DMS 273 treated with DMSO at 0.1 percent for 48 hours (cell line): ENCODE data around the gene PHLPP1.

ENCODE experiments used
- DNase-seq: peaks from one replicate; lab custom pipeline; 2025; lab: John Stamatoyannopoulos, UW

Gene PHLPP1

DNA sequence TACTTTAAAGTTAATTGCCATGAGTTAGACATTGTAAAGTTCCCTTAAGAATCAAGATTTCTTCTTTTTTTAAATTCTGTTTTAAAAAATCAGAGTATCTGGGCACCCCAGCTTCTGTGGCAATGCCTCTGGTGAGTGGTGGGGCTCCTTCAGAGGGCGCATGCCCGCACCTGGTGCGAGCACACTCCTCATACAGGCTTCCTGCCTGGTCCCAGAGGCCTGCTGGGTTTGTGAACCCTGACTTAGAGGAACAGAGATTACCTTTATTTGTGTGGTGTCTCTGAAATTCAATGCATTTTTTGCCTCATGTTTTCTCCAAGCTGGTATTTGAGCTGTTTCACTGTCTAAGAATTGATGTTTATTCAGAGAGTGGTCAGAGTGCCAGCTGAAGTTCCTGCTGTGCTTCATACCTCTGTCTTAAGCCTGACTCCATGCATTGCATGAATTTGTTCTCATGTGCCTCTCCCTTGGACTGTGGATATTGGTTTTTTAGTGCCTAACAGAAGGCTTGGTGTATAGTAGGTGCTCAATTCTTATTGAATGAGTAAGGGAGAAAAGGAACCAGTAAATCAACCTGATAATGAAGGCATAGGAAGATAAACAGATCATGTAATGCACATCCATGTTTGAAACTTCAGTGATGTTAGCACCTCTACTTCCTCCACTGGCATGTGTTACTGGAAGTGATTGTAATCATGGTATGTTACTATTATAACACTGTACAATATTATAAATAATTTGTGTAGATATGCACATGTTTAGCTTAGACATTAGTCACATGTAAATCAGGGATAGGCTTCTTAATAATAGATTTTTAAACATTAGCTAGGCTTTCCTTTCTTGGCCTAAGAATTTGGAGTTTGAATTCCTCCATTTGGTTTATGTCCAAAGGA is 29.0 kb downstream of the PHLPP1 start:
- no peak for DNase-seq

- no peak for DNase-seq
Measured at GRCh38 chr18:62745089-62745751, 29.9 kb downstream of the PHLPP1 start.

DNA sequence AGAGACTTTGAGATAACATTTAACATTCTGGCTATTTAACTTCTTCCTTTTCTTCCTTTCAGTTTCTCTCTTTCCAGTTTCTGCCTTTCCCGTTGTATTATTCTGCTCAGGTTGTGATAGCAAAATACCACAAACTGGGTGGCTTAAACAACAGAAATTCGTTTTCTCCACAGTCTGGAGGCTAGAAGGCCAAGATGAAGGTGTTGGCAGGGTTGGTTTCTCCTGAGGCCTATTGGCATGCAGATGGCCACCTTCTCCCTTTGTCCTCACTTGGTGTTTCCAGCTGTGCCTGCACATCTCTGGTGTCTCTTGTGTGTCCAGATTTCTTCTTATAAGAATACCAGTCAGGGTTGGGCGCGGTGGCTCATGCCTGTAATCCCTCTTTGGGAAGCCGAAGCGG is 34.0 kb downstream of the PHLPP1 start:
- DNase-seq = no peak

DNA sequence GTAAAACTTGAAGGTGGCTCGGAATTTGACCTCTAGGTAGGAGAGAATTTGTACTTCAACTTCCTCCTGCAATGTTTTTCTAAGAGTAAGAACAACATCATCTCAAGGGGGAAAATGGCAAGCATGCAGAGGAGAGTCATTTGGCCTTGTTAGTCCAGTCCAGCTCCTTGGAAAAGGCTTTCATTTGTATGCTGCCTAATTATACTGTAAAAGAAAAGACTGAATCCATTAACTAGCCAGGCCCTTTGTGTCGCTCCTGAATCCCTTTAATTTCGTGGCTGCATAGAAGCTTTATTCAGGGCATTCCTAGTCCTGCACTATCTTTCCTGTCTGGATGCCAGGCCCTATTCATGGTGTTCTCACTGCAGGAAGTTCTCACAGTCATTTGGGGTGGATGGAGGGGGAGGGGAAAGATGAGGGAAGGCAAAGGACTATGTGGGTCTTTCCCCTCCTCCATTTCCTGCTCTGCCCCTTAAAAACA is 36.0 kb downstream of the PHLPP1 start:
- no peak for DNase-seq

DNA sequence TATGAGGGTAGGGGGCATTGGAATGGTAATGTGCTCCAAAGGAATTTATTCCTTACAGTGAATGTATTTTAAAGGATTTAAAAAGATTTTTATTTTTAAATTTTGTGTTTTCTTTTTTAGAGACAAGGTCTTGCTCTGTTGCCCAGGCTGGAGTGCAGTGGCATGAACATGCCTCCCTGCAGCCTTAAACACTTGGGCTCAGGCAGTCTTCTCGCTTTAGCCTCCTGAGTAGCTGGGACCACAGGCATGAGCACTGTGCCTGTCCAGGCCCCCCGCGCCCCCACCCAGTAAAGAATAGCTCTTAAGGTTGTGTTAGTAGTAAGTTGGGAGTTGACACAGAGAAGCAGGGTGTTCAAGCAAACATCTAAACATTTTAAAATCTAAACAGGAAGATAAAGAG is 36.6 kb downstream of the PHLPP1 start:
- DNase-seq = no peak

- DNase-seq = no peak
Measured at GRCh38 chr18:62754026-62754425, 38.7 kb downstream of the PHLPP1 start.

DNA sequence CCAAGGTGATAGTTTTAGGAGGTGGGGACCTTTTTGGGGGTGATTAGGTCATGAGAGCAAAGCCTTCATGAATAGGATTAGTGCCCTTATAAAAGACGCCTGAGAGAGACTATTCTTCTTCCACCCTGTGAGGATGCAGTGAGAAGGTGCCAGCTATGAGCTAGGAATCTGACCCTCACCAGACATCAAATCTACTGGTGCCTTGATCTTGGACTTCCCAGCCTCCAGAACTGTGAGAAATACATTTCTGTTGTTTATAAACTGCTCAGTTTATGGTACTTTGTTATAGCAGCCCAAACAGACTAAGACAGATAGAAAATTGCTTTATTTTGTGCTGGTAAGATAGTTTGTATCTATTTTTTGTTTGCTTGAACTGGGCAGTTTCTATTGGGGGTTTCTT is 40.1 kb downstream of the PHLPP1 start:
- DNase-seq = no peak

GRCh38 chr18:62755946-62756345 is 40.6 kb downstream of the PHLPP1 start:
- DNase-seq = no peak

DNA sequence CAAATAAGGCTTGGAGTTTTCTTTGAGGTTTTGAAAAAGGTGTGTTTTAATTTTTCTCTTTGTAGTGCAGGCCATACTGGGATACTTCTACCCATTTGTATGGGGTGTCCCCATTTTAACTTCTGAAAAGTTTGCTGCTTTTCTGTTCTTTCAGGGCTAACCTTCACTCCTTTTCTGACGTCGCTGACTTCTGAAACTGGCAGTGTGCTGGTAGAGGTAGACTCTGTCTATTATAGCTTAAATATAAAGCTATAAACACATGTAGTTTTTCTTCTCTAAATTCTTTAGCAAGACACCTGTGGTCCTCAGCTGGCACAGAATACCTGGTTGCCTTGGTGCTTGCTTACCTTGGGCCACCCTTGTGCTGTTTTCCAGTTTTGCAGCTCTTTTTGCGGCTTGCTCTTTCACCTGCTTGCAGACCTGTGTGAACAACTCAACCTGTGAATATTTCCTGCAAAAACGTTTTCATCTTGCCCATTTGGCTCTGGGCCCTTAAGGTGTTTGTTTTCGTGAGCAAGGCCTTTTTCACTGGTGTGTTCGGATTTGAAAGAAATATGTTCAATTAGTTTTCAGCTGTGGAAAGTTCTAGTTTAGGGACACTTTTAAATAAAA is 42.2 kb downstream of the PHLPP1 start:
- no peak for DNase-seq

DNA sequence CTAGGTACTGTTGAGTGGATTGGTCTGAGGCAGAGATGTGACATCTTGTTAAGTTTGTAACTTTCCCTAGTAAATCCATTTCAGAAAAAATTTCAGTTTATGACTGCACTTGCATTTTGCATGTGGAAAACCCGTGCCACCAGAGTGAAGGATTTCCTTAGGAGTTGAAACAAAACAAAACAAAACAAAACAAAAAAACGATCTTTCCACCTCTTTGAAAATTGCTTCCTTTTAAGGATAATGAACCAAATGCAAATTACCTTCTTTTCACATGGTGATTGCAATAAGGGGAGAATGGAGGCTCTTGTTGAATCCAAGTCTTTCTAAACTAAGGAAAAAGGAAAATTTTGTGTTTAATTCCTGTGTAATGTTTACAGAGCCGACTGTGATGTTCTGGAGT is 43.2 kb downstream of the PHLPP1 start:
- no peak for DNase-seq

DNA sequence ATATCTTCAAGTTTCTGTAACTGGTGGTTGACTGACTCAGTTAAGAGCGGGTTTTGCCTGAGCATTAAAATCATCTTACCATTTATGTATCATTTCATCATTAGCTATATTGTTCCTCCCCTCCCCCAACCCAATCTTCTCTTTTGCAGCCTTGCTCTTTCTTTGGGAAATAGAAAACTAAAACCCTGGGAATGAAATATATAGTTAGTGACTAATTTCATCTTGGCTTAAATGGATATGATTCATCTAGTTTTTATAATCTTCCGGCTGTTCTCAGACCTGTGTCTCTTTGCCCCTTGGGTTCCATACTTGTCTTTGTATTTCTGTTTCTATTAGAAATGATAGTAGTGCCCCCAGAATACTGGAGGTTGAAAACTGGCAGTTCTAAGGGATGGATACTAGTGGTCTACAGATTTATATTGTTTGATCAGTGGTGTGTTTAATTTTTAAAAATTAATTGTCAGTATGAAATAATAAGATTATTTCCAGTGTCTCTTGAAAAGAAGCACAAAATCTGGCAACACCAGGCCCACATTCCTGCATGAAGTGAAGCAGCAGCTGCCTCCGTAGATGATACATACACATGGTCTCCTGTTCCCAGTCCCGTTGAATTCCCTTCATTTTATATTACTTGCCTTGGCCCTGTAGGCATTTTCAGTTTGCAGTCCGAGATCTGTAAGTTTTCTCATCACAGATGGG is 44.5 kb downstream of the PHLPP1 start:
- DNase-seq = no peak

DNA sequence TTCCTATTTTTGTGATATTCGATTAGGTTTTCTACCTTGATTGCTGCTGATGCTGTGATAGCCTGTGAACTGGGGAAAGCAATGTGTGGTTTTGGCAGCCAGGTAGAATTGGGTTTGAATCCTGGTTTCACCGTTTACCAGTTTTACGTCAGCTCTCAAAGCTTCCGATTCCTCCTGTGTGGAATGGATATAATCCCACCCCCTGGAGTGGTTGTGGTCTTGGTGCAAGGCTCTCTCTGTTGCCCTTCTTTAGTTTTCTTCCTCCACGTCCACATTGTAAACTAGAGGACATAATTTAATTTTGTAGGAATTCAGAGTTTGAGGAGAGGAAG is 45.0 kb downstream of the PHLPP1 start:
- DNase-seq = no peak

DNA sequence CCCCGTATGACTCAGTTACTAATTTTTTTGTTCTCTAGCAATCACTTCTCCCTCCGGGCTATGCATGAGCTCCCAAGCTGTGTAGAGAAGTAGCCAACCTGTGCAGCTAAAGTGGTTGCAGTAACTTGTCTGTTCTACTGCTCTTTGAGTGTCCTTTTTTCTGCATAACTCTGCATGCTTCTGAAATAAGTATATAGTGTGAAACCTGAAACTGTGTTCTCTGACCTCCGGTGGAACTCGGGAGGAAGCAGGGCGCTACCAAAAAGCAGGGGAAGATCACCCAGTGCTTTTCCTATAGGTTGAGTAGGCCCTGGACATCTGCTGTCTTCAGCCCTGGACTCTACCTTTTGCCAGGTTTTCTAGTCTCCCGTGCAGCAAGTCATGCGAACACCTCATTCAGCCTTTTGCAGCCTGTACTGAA is 47.8 kb downstream of the PHLPP1 start:
- no peak for DNase-seq

GRCh38 chr18:62766266-62766665 is 50.9 kb downstream of the PHLPP1 start:
- DNase-seq = no peak

DNA sequence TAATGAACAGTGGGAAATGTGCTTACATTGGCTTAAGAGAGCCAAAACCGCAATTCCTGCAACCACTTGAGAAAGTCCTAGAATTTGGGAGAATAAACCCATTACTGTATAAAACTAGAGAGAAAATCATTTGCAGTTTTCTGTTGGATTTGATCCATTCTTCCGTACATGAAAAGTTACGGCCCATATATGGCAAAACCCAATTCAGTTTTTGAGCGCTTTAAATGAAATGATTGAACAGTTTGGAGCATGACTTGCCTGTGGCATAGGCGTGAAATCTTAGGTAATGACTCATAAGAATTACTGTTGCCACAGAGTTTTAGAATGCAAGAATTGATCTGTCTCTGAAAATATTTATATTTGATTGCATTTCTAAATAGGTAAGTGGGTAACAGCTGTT is 52.0 kb downstream of the PHLPP1 start:
- DNase-seq = no peak

GRCh38 chr18:62767836-62768557 is 52.7 kb downstream of the PHLPP1 start:
- DNase-seq = no peak

GRCh38 chr18:62768558-62768943 is 53.2 kb downstream of the PHLPP1 start:
- no peak for DNase-seq

- no peak for DNase-seq
Measured at GRCh38 chr18:62769216-62769615, 53.9 kb downstream of the PHLPP1 start.

DNA sequence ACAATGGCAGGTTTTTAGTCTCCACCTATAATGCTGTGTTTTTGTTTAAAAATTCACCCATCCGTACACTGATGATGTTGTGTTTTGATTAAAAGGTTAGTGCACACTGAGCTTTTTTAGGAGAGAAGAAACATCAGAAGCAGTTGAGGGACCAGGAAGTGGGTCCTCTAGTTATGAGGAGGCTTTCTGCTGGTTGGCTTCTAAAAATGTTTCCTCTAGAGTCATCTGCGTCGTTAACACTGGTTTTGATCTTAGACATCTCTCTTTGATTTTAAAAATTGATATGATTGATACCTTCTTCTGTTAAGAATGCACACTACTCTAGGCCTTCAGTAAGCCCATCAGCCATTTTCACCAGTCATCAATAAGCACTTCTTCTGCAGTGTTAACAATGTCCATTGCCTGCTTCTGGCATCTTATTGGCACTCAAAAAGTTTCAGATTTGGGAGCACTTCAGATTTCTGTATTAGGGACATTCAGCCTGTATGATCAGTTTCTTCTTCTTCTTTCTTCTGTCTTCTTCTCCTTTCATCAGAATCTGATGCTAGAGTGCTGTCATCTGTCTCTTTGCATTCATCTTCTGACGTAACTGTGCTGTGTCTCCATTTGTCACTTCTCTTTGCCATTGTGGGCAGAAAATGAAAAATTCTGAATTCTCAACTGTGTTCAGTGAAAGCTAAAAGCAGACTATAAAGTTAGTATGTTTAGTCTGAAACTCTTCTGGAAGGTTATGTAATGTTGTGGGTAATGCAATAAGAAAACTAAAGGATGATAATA is 56.3 kb downstream of the PHLPP1 start:
- DNase-seq = no peak

DNA sequence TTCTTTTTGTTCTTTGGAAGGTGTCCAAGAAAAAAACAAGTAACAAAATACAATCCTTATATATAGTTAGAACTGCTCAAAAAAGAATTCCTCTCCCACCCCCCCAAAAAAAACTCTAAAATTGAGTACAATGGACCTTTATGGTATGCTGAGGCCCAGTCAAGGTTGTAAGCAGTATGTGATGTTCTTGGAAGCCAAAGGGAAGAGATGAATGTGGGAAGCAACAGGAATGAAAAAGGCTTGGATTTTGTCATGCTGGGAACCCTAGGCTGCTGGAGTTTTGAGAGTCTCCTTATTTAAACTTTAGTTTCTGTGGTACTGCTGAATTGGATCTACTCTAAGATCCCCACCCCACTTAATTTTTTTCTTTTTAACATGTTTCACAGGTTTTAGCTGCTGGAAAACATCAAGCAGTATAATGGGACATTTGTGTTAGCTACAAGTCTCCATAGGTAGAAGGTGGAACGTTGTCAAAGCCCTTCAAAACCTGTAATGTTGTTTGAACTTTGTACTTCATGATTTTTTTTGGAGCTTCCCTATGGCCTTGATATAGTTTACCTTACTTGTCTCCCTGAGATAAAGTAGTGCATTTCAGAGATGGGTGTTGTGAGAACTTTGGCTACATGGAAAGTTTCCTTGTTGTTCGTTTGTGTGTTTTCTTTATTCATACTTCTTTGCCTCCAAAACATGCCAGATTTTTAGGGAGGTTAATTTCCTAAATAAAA is 57.7 kb downstream of the PHLPP1 start:
- no peak for DNase-seq
